GOT3 (cell line): ENCODE measurements around the gene UBL4A.
A peak's percentile ranks its signal among the peaks of the same experiment; 100 is the strongest.

Experiments
- DNase-seq: peaks from one replicate; lab custom pipeline; 2025; ENCODE audit warnings: mixed read lengths; lab: John Stamatoyannopoulos, UW

The UBL4A gene

GRCh38 chrX:154481911-154482601 lies 4.4 kb downstream of the UBL4A start:
- no peak for DNase-seq

GRCh38 chrX:154481195-154481594 lies 5.2 kb downstream of the UBL4A start:
- DNase-seq = no peak

GRCh38 chrX:154478728-154479622 lies 7.4 kb downstream of the UBL4A start, which contains the start of gene LAGE3:
LAGE3 (minus strand) TSS chrX:154479281; CDS start chrX:154478915, 366 bp downstream.
- DNase-seq = peak; percentile 57

GRCh38 chrX:154477891-154478477 lies 8.4 kb downstream of the UBL4A start:
- DNase-seq = no peak

GRCh38 chrX:154476821-154477220 lies 9.6 kb downstream of the UBL4A start:
- no peak for DNase-seq

GRCh38 chrX:154473683-154474082 lies 12.7 kb downstream of the UBL4A start:
- no peak for DNase-seq

- no peak for DNase-seq
These were observed 13.5 kb downstream of the UBL4A start for GRCh38 chrX:154472685-154473632.

GRCh38 chrX:154471839-154472684 lies 14.4 kb downstream of the UBL4A start:
- no peak for DNase-seq

GRCh38 chrX:154470914-154471568 lies 15.4 kb downstream of the UBL4A start:
- no peak for DNase-seq

- DNase-seq = no peak
These were observed 16.0 kb downstream of the UBL4A start for GRCh38 chrX:154470434-154470833.

GRCh38 chrX:154469880-154470279 lies 16.5 kb downstream of the UBL4A start:
- no peak for DNase-seq

GRCh38 chrX:154469114-154469513 lies 17.3 kb downstream of the UBL4A start:
- DNase-seq = no peak

GRCh38 chrX:154468217-154468616 lies 18.2 kb downstream of the UBL4A start:
- no peak for DNase-seq

GRCh38 chrX:154467556-154467955 lies 18.9 kb downstream of the UBL4A start:
- no peak for DNase-seq

GRCh38 chrX:154466907-154467306 lies 19.5 kb downstream of the UBL4A start:
- no peak for DNase-seq

- no peak for DNase-seq
These were observed 20.4 kb downstream of the UBL4A start for GRCh38 chrX:154466036-154466435.

- DNase-seq = no peak
These were observed 20.8 kb downstream of the UBL4A start for GRCh38 chrX:154465601-154466000.

- no peak for DNase-seq
These were observed 21.5 kb downstream of the UBL4A start for GRCh38 chrX:154464806-154465365.

GRCh38 chrX:154463611-154464220 lies 22.7 kb downstream of the UBL4A start:
- no peak for DNase-seq
